ENCODE results near the gene PSMB7. TPM values are rescaled to one million over a fixed set of nuclear protein-coding genes. Genes with fewer than 3 reads are reported as not detected.

PSMB7 gene
- total RNA-seq, 4 donors from 2014 or later = 84.3 to 178 (median 135) TPM

- TF ChIP-seq CTCF (IDR thresholded peaks at IDR 0.05) (no peak), POLR2A (IDR thresholded peaks at IDR 0.05) (no peak)
- Histone ChIP-seq H3K27me3 (no peaks in the 10 kb centered on the region), H3K9me3 (no peaks in the 10 kb centered on the region), H3K4me3 (replicated peaks in 1 of 3) (no peak overlapping the region), H3K27ac (no peak overlapping the region), H3K36me3 (no peaks in the 10 kb centered on the region), H3K4me1 (peaks cover 0 to 3% of the 10 kb centered on the region in 2 donors)
- no peak for DNase-seq
- intact Hi-C loops (cut with DNase I) = no loop called here
Measured at GRCh38 chr9:124372038-124372437, 43.2 kb downstream of the PSMB7 start.

- H3K36me3 ChIP-seq = no peaks in the 10 kb centered on the region
- intact Hi-C loops (cut with DNase I) = no loop called here
- H3K9me3 ChIP-seq = no peaks in the 10 kb centered on the region
- TF ChIP-seq CTCF (IDR thresholded peaks at IDR 0.05) = no peak
- TF ChIP-seq POLR2A (IDR thresholded peaks at IDR 0.05) = no peak
- no peak for DNase-seq
- H3K27ac ChIP-seq = no peak overlapping the region
- H3K4me3 ChIP-seq (replicated peaks in 1 of 3) = no peak overlapping the region
- 88% methylated on average over 9 of the region's 9 CpGs for WGBS, 2 donors
- peaks cover 0 to 3% of the 10 kb centered on the region in 2 donors for H3K4me1 ChIP-seq
- H3K27me3 ChIP-seq = no peaks in the 10 kb centered on the region
Measured at GRCh38 chr9:124370896-124371582, 44.2 kb downstream of the PSMB7 start.

GRCh38 chr9:124369231-124369797 lies 45.9 kb downstream of the PSMB7 start:
- TF ChIP-seq POLR2A (IDR thresholded peaks at IDR 0.05) (no peak), CTCF (IDR thresholded peaks at IDR 0.05) (no peak)
- WGBS, 2 donors = 83 to 87% methylated on average over 9 of the region's 9 CpGs
- intact Hi-C loops (cut with DNase I) = no loop called here

GRCh38 chr9:124368692-124369091 lies 46.5 kb downstream of the PSMB7 start:
- 40 to 55% methylated on average over 3 of the region's 3 CpGs for WGBS, 2 donors
- DNase-seq = no peak
- no peaks in the 10 kb centered on the region for H3K9me3 ChIP-seq
- no peaks in the 10 kb centered on the region for H3K36me3 ChIP-seq
- no peaks in the 10 kb centered on the region for H3K27me3 ChIP-seq
- peaks cover 0 to 3% of the 10 kb centered on the region in 2 donors for H3K4me1 ChIP-seq
- H3K4me3 ChIP-seq (replicated peaks in 1 of 3) = no peak overlapping the region
- H3K27ac ChIP-seq = no peak overlapping the region
- intact Hi-C loops (cut with DNase I) = no loop called here
- TF ChIP-seq CTCF (IDR thresholded peaks at IDR 0.05) (no peak), POLR2A (IDR thresholded peaks at IDR 0.05) (no peak)

More at GRCh38 chr9:124369231-124369797, 45.9 kb downstream of the PSMB7 start:
- Histone ChIP-seq H3K9me3 (no peaks in the 10 kb centered on the region), H3K4me3 (replicated peaks in 1 of 3) (no peak overlapping the region), H3K27me3 (no peaks in the 10 kb centered on the region), H3K36me3 (no peaks in the 10 kb centered on the region), H3K27ac (no peak overlapping the region), H3K4me1 (peaks cover 0 to 3% of the 10 kb centered on the region in 2 donors)
- DNase-seq = no peak

GRCh38 chr9:124366476-124367220 lies 48.6 kb downstream of the PSMB7 start:
- Histone ChIP-seq H3K4me3 (replicated peaks in 1 of 3) (no peak overlapping the region), H3K36me3 (no peaks in the 10 kb centered on the region), H3K4me1 (peaks cover 0 to 3% of the 10 kb centered on the region in 2 donors), H3K27ac (no peak overlapping the region), H3K9me3 (no peaks in the 10 kb centered on the region), H3K27me3 (no peaks in the 10 kb centered on the region)
- 91 to 92% methylated on average over 10 of the region's 10 CpGs for WGBS, 2 donors
- intact Hi-C loops (cut with DNase I) = no loop called here
- no peak for TF ChIP-seq POLR2A (IDR thresholded peaks at IDR 0.05)
- TF ChIP-seq CTCF (IDR thresholded peaks at IDR 0.05) = no peak
- DNase-seq = no peak
